SK-N-SH treated with all-trans-retinoic acid at 6 μM for 48 hours (cell line): ENCODE results near the gene FSTL1.

ENCODE experiments used
- ARNTL ChIP-seq: fragments of 450-650 bp; formaldehyde crosslinking; IDR thresholded peaks from 2 replicates; pipeline ENCODE4 v1.5.0; 2020; ENCODE audit warnings: low read depth, mild to moderate bottlenecking, moderate library complexity, borderline replicate concordance
- CREB5 ChIP-seq: fragments of 250-450 bp; sonication (Bioruptor Pico); IDR thresholded peaks from 2 replicates; pipeline ENCODE4 v1.5.1; 2020; ENCODE audit warnings: low read depth, mild to moderate bottlenecking, moderate library complexity
- OSR1 ChIP-seq: fragments of 250-450 bp; sonication (Bioruptor Pico); IDR thresholded peaks from 2 replicates; pipeline ENCODE4 v1.8.0; 2022; ENCODE audit warnings: moderate library complexity, mild to moderate bottlenecking, inconsistent platforms
- ZFP30 ChIP-seq: fragments of 450-650 bp; formaldehyde crosslinking; IDR thresholded peaks from 2 replicates; pipeline ENCODE4 v1.5.0; 2022; ENCODE audit warnings: mild to moderate bottlenecking, moderate library complexity
- ZNF8 ChIP-seq: fragments of 450-650 bp; formaldehyde crosslinking; IDR thresholded peaks from 2 replicates; pipeline ENCODE4 v1.5.0; 2020; ENCODE audit warnings: mild to moderate bottlenecking, moderate library complexity
- TF ChIP-seq, protein P1 (sequence below): fragments of 250-450 bp; sonication (Bioruptor Pico); IDR thresholded peaks from 2 replicates; pipeline ENCODE4 v1.5.1; 2021; ENCODE audit warnings: mild to moderate bottlenecking, moderate library complexity

DNA sequence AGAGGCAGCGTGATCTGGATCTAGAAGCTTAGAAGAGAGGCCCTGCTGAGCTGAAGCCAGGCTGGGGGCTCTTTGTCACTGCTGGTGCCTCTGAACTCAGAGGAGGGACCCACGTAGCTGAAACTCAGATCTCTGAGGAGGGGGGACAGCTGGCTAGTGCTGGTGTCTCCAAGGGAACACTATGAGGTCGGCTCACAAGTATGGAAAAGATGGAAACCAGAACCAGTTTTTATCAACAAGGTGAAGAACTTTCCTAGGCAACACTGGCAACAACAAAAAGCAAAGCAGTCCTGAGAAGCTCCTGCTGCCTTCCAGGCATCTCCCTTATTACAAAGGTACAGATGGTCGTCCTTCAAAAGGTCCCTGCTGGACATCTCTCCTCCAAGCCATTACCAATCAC is 27.0 kb upstream of the FSTL1 start:
- TF ChIP-seq, protein P1, sequence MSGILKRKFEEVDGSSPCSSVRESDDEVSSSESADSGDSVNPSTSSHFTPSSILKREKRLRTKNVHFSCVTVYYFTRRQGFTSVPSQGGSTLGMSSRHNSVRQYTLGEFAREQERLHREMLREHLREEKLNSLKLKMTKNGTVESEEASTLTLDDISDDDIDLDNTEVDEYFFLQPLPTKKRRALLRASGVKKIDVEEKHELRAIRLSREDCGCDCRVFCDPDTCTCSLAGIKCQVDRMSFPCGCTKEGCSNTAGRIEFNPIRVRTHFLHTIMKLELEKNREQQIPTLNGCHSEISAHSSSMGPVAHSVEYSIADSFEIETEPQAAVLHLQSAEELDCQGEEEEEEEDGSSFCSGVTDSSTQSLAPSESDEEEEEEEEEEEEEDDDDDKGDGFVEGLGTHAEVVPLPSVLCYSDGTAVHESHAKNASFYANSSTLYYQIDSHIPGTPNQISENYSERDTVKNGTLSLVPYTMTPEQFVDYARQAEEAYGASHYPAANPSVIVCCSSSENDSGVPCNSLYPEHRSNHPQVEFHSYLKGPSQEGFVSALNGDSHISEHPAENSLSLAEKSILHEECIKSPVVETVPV = no peak
- no peak for TF ChIP-seq CREB5 (CRISPR knock-in tag)
- no peak for TF ChIP-seq ARNTL (CRISPR knock-in tag)
- no peak for TF ChIP-seq ZNF8 (CRISPR knock-in tag)
- no peak for TF ChIP-seq OSR1 (CRISPR knock-in tag)
- no peak for TF ChIP-seq ZFP30
